Measurements from ENCODE around the gene GANC. TPM values are rescaled to one million over a fixed set of nuclear protein-coding genes. Genes with fewer than 3 reads are reported as not detected.
"Not testable (repeated sequence)": the region's sequence is repeated elsewhere in the genome, so short reads cannot be mapped to it uniquely, and the experiment has no call there.

The GANC gene
- total RNA-seq, 1 experiment from 2014 or later, result 24.0 TPM

DNA sequence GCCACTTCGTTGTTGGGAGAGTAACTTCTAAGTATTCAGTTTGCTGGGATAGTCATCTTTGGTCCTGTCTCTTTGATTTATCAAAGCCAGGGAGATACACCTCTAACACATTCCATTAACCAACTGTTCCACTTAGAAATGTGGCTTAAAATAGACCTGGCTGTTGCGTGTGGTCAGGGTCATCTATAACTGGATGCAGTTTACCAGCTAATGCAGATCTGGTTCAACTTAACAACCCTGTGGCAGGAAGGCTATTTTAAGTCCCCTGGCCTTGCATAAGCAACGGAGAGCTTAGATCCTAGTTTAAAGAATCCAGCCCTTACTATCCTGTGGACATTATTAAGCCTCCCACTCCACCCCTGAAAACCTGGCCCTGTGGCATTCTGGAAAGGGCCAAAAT is 58.2 kb downstream of the GANC start:
- no peak overlapping the region for H3K27ac Mint-ChIP-seq (ENCODE audit: low read depth, unreplicated experiment)
- H3K9me3 Mint-ChIP-seq (ENCODE audit: unreplicated experiment), result peaks cover 8% of the 10 kb centered on the region
- BruUV-seq (replicated peaks), result no TSS peak

DNA sequence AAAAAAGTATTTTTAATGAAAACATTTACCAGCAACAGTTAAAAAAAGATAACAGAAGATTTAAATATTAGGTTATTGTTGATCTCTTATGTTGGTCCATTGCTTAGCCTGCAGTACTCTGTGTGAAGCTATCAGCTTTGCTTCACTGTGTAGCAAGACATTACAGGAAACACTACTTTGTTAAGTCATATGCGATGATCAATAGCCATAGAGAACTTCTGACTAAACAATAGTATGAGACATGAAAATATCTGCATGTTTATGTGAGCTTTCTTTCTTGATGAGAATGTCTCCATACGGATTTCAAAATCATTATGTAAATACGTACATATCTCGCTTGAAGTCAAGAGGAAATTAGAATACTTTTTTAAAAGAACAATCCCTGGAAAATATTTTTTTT is 59.3 kb downstream of the GANC start:
- no TSS peak for BruUV-seq (replicated peaks)
- TF ChIP-seq, protein P1, sequence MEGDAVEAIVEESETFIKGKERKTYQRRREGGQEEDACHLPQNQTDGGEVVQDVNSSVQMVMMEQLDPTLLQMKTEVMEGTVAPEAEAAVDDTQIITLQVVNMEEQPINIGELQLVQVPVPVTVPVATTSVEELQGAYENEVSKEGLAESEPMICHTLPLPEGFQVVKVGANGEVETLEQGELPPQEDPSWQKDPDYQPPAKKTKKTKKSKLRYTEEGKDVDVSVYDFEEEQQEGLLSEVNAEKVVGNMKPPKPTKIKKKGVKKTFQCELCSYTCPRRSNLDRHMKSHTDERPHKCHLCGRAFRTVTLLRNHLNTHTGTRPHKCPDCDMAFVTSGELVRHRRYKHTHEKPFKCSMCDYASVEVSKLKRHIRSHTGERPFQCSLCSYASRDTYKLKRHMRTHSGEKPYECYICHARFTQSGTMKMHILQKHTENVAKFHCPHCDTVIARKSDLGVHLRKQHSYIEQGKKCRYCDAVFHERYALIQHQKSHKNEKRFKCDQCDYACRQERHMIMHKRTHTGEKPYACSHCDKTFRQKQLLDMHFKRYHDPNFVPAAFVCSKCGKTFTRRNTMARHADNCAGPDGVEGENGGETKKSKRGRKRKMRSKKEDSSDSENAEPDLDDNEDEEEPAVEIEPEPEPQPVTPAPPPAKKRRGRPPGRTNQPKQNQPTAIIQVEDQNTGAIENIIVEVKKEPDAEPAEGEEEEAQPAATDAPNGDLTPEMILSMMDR (IDR thresholded peaks at IDR 0.05; ENCODE audit: unreplicated experiment), result no peak
- Mint-ChIP-seq H3K9me3 (ENCODE audit: unreplicated experiment) (peaks cover 8% of the 10 kb centered on the region), H3K27ac (ENCODE audit: low read depth, unreplicated experiment) (no peak overlapping the region), H3K4me3 (ENCODE audit: unreplicated experiment) (no peak overlapping the region), H3K4me1 (ENCODE audit: insufficient read depth, unreplicated experiment) (peaks cover 3% of the 10 kb centered on the region), H3K36me3 (ENCODE audit: insufficient read depth, unreplicated experiment) (peaks cover 13% of the 10 kb centered on the region), H3K27me3 (ENCODE audit: insufficient read depth, unreplicated experiment) (no peaks in the 10 kb centered on the region)
- no peak for DNase-seq (ENCODE audit: unreplicated experiment)
- intact Hi-C loops (cut with micrococcal nuclease), result no loop called here
- POLR2A ChIA-PET, result interaction anchor here (0.6 kb wide), 1 partner anchor 53 kb away, joined by 3 read pairs; no protein-coding TSS in a partner anchor
- CTCF ChIA-PET, result no interaction called here

More for the DNA sequence above, 58.2 kb downstream of the GANC start:
- H3K36me3 Mint-ChIP-seq (ENCODE audit: insufficient read depth, unreplicated experiment), result peaks cover 18% of the 10 kb centered on the region
- intact Hi-C loops (cut with micrococcal nuclease), result no loop called here
- DNase-seq (ENCODE audit: unreplicated experiment), result no peak
- H3K4me3 Mint-ChIP-seq (ENCODE audit: unreplicated experiment), result no peak overlapping the region
- POLR2A ChIA-PET, result no interaction called here
- H3K4me1 Mint-ChIP-seq (ENCODE audit: insufficient read depth, unreplicated experiment), result no peaks in the 10 kb centered on the region
- no peaks in the 10 kb centered on the region for H3K27me3 Mint-ChIP-seq (ENCODE audit: insufficient read depth, unreplicated experiment)
- TF ChIP-seq, protein P1 (IDR thresholded peaks at IDR 0.05; ENCODE audit: unreplicated experiment), result no peak
- CTCF ChIA-PET, result no interaction called here

DNA sequence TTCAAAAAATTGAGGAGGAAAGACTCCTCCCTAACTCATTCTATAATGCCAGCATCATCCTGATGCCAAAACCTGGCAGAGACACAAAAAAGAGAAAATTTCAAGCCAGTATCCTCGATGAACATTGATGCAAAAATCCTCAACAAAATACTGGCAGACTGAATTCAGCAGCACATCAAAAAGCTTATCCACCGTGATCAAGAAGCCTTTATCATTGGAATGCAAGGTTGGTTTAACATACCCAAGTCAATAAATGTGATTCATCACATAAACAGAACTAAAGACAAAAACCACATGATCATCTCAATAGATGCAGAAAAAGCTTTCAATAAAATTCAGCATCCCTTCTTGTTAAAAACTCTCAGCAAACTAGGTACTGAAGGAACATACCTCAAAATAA is 62.1 kb downstream of the GANC start:
- ChIA-PET POLR2A (interaction anchor here (0.7 kb wide), 1 partner anchor 931 kb away, joined by 6 read pairs; no protein-coding TSS in a partner anchor), CTCF (no interaction called here)
- no peak for DNase-seq (ENCODE audit: unreplicated experiment)
- no peak overlapping the region for H3K4me3 Mint-ChIP-seq (ENCODE audit: unreplicated experiment)
- H3K27me3 Mint-ChIP-seq (ENCODE audit: insufficient read depth, unreplicated experiment), result no peaks in the 10 kb centered on the region
- no peak overlapping the region for H3K27ac Mint-ChIP-seq (ENCODE audit: low read depth, unreplicated experiment)
- H3K36me3 Mint-ChIP-seq (ENCODE audit: insufficient read depth, unreplicated experiment), result peaks cover 13% of the 10 kb centered on the region
- intact Hi-C loops (cut with micrococcal nuclease), result no loop called here
- BruUV-seq (replicated peaks), result no TSS peak
- H3K4me1 Mint-ChIP-seq (ENCODE audit: insufficient read depth, unreplicated experiment), result peaks cover 5% of the 10 kb centered on the region
- TF ChIP-seq, protein P1 (IDR thresholded peaks at IDR 0.05; ENCODE audit: unreplicated experiment), result no peak
- peaks cover 8% of the 10 kb centered on the region for H3K9me3 Mint-ChIP-seq (ENCODE audit: unreplicated experiment)

DNA sequence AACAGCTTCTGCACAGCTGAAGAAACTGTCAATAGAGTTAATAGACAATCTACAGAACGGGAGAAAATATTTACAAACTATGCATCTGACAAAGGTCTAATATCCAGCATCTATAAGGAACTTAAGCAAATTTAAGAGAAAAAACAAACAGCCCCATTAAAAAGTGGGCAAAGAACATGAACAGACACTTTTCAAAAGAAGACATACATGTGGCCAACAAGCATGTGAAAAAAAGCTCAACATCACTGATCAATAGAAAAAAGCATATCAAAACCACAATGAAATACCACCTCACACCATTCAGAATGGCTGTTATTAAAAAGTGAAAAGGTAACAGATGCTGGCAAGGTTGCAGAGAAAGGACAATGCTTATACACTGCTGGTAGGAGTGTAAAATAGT is 63.6 kb downstream of the GANC start:
- CTCF ChIA-PET; DNase-seq (ENCODE audit: unreplicated experiment); H3K9me3 Mint-ChIP-seq (ENCODE audit: unreplicated experiment); H3K4me1 Mint-ChIP-seq (ENCODE audit: insufficient read depth, unreplicated experiment); H3K27me3 Mint-ChIP-seq (ENCODE audit: insufficient read depth, unreplicated experiment); BruUV-seq (replicated peaks); H3K27ac Mint-ChIP-seq (ENCODE audit: low read depth, unreplicated experiment); POLR2A ChIA-PET; intact Hi-C loops (cut with micrococcal nuclease); H3K4me3 Mint-ChIP-seq (ENCODE audit: unreplicated experiment); H3K36me3 Mint-ChIP-seq (ENCODE audit: insufficient read depth, unreplicated experiment): not testable (repeated sequence)

DNA sequence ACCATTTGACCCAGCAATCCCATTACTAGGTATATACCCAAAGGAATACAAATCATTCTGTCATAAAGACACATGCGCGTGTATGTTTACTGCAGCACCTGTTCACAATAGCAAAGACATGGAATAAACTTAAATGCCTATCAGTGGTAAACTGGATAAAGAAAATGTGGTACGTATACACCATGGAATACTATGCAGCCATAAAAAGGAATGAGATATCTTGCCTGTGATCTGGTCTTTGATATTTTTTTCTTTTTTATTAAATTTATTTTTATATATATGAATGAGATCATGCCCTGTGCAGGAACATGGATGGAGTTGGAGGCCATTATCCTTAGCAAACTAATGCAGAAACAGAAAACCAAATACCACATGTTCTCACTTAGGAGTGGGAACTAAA is 64.1 kb downstream of the GANC start:
- H3K4me1 Mint-ChIP-seq (ENCODE audit: insufficient read depth, unreplicated experiment); POLR2A ChIA-PET; H3K9me3 Mint-ChIP-seq (ENCODE audit: unreplicated experiment); H3K36me3 Mint-ChIP-seq (ENCODE audit: insufficient read depth, unreplicated experiment); H3K27me3 Mint-ChIP-seq (ENCODE audit: insufficient read depth, unreplicated experiment); intact Hi-C loops (cut with micrococcal nuclease); DNase-seq (ENCODE audit: unreplicated experiment); H3K4me3 Mint-ChIP-seq (ENCODE audit: unreplicated experiment); H3K27ac Mint-ChIP-seq (ENCODE audit: low read depth, unreplicated experiment); BruUV-seq (replicated peaks); CTCF ChIA-PET: not testable (repeated sequence)

Data from MCF 10A (cell line).